NCI-H2171 (cell line): Measurements from ENCODE around the gene SLC35F1.

Experiments
- DNase-seq: peaks from one replicate; lab custom pipeline; 2025; lab: John Stamatoyannopoulos, UW

Gene SLC35F1

GRCh38 chr6:118313762-118314161, 406.7 kb downstream of the SLC35F1 start:
- no peak for DNase-seq

- DNase-seq = no peak
Measured at GRCh38 chr6:118316796-118317384, 409.8 kb downstream of the SLC35F1 start.

- no peak for DNase-seq
Measured at GRCh38 chr6:118317581-118318563, 410.8 kb downstream of the SLC35F1 start.

- DNase-seq = no peak
Measured at GRCh38 chr6:118318648-118319047, 411.6 kb downstream of the SLC35F1 start.

- DNase-seq = no peak
Measured at GRCh38 chr6:118319416-118319815, 412.4 kb downstream of the SLC35F1 start.

- no peak for DNase-seq
Measured at GRCh38 chr6:118319894-118320649, 413.0 kb downstream of the SLC35F1 start.

- DNase-seq = peak; percentile 6
Measured at GRCh38 chr6:118320652-118321051, 413.6 kb downstream of the SLC35F1 start.

- no peak for DNase-seq
Measured at GRCh38 chr6:118324116-118324515, 417.1 kb downstream of the SLC35F1 start.

- DNase-seq = no peak
Measured at GRCh38 chr6:118325220-118325860, 418.3 kb downstream of the SLC35F1 start.

- no peak for DNase-seq
Measured at GRCh38 chr6:118326712-118327111, 419.6 kb downstream of the SLC35F1 start.

- DNase-seq = no peak
Measured at GRCh38 chr6:118327237-118327636, 420.2 kb downstream of the SLC35F1 start.

GRCh38 chr6:118333772-118334171, 426.7 kb downstream of the SLC35F1 start:
- DNase-seq = no peak

- no peak for DNase-seq
Measured at GRCh38 chr6:118334634-118335033, 427.6 kb downstream of the SLC35F1 start.

- DNase-seq = no peak
Measured at GRCh38 chr6:118335325-118335816, 428.3 kb downstream of the SLC35F1 start.

- DNase-seq = no peak
Measured at GRCh38 chr6:118344014-118344670, 437.1 kb downstream of the SLC35F1 start.

- DNase-seq = no peak
Measured at GRCh38 chr6:118350881-118351430, 443.9 kb downstream of the SLC35F1 start.

- DNase-seq = no peak
Measured at GRCh38 chr6:118353564-118353963, 446.5 kb downstream of the SLC35F1 start.

- no peak for DNase-seq
Measured at GRCh38 chr6:118354641-118355040, 447.6 kb downstream of the SLC35F1 start.

- DNase-seq = no peak
Measured at GRCh38 chr6:118356054-118356453, 449.0 kb downstream of the SLC35F1 start.

- DNase-seq = no peak
Measured at GRCh38 chr6:118356686-118357085, 449.6 kb downstream of the SLC35F1 start.
